GM12878 (cell line): ENCODE measurements around the gene GNG13. TPM values are rescaled to one million over a fixed set of nuclear protein-coding genes. Genes with fewer than 3 reads are reported as not detected.

Experiments
- ATAC-seq: fragments of 200-7000 bp; cut with Tn5 transposase; 3 replicates; pipeline ENCODE4 v1.9.1; 2020; ENCODE audit warnings: mild to moderate bottlenecking, moderate library complexity
- BruUV-seq: library from RNA; stranded (reverse); fragments of 400-500 nt; replicated peaks from 2 replicates; lab custom pipeline; 2021; lab: Mats Ljungman, UMichigan
- CTCF ChIA-PET: fragments of 300-600 bp; sonication (Branson Sonifier 250); formaldehyde crosslinking; extraction: SDS; loops from one replicate; lab custom pipeline; 2021; ENCODE audit warnings: inconsistent platforms; lab: Yijun Ruan, JAX
- POLR2A ChIA-PET: fragments of 350-600 bp; formaldehyde crosslinking; extraction: SDS; loops from one replicate; lab custom pipeline; 2021; ENCODE audit warnings: inconsistent platforms; lab: Charles Lee
- RAD21 ChIA-PET: fragments of 300-600 bp; sonication (Branson Sonifier 250); formaldehyde crosslinking; loops from one replicate; lab custom pipeline; 2023; ENCODE audit warnings: antibody characterized with exemption; ENCODE audit not compliant: unreplicated experiment; lab: Charles Lee
- SMC1A ChIA-PET: fragments of 300-600 bp; sonication (Branson Sonifier 250); formaldehyde crosslinking; loops from one replicate; lab custom pipeline; 2023; ENCODE audit not compliant: unreplicated experiment, uncharacterized antibody; lab: Charles Lee
- DNase-seq: peaks from one replicate; pipeline ENCODE4 v3.0.0-alpha.2; 2011; ENCODE audit warnings: low read depth, low spot score
- FAIRE-seq: peaks from 3 replicates; lab custom pipeline; 2011; peaks lifted over from hg19 to GRCh38; lab: Jason Lieb, UNC
- H2AFZ ChIP-seq: 2 replicates; pipeline ENCODE4 v1.6.0; 2011; ENCODE audit warnings: low read depth, low read length, control low read depth; ENCODE audit not compliant: control insufficient read depth
- H3K27ac ChIP-seq: 2 replicates; pipeline ENCODE4 v1.5.1; 2011; ENCODE audit warnings: control low read depth; ENCODE audit not compliant: control insufficient read depth, insufficient read depth
- H3K27me3 ChIP-seq, 2 experiments: replicated peaks in 1 of 2; 2 replicates each; pipeline versions ENCODE4 v1.6.0 to v1.6.1; 2011; ENCODE audit warnings: low read length in 1 of 2; ENCODE audit not compliant: control insufficient read depth in 2 of 2, insufficient read depth in 2 of 2
- H3K36me3 ChIP-seq, 2 experiments: 2 replicates each; pipeline ENCODE4 v1.5.1; 2011; ENCODE audit warnings: low read length in 1 of 2; ENCODE audit not compliant: control insufficient read depth in 2 of 2, insufficient read depth in 2 of 2
- H3K4me1 ChIP-seq: 2 replicates; pipeline ENCODE4 v1.6.1; 2011; ENCODE audit warnings: mild to moderate bottlenecking, low read length, moderate library complexity, mixed read lengths; ENCODE audit not compliant: control insufficient read depth, insufficient read depth
- H3K4me2 ChIP-seq: 2 replicates; pipeline ENCODE4 v1.6.0; 2011; ENCODE audit warnings: control low read depth; ENCODE audit not compliant: control insufficient read depth, insufficient read depth
- H3K4me3 ChIP-seq: fragments of 200-600 bp; sonication (generic); 2 replicates; pipeline ENCODE4 v1.5.1; 2016
- H3K79me2 ChIP-seq: 2 replicates; pipeline ENCODE4 v1.6.0; 2011; ENCODE audit warnings: low read length; ENCODE audit not compliant: control insufficient read depth, insufficient read depth
- H3K9ac ChIP-seq: 2 replicates; pipeline ENCODE4 v1.8.0; 2011; ENCODE audit warnings: low read length, control low read depth, mixed read lengths; ENCODE audit not compliant: control insufficient read depth, insufficient read depth
- H3K9me3 ChIP-seq: replicated peaks from 3 replicates; pipeline ENCODE4 v1.5.1; 2011; ENCODE audit warnings: mild to moderate bottlenecking, low read length; ENCODE audit not compliant: control insufficient read depth, insufficient read depth
- H4K20me1 ChIP-seq: 2 replicates; pipeline ENCODE4 v1.6.0; 2011; ENCODE audit not compliant: control insufficient read depth, insufficient read depth
- ATF3 ChIP-seq: IDR thresholded peaks from 2 replicates; pipeline ENCODE4 v1.6.1; 2011; ENCODE audit warnings: low read depth, mild to moderate bottlenecking, low read length, moderate library complexity, borderline replicate concordance; ENCODE audit errors: extremely low read depth
- CUX1 ChIP-seq: IDR thresholded peaks from 2 replicates; pipeline ENCODE4 v1.6.1; 2012; ENCODE audit warnings: improper control_type of control experiment, low read depth, low read length; ENCODE audit not compliant: insufficient replicate concordance
- HCFC1 ChIP-seq: fragments of 150-350 bp; IDR thresholded peaks from 2 replicates; pipeline ENCODE4 v1.6.1; 2014; ENCODE audit warnings: low read length
- IRF4 ChIP-seq: IDR thresholded peaks from 2 replicates; pipeline ENCODE4 v1.6.1; 2011; ENCODE audit warnings: low read depth, low read length
- JUND ChIP-seq: IDR thresholded peaks from 2 replicates; pipeline ENCODE4 v1.6.1; 2012; ENCODE audit warnings: low read depth, mild to moderate bottlenecking, low read length, improper control_type of control experiment, moderate library complexity
- KLF5 ChIP-seq: fragments of 450-650 bp; IDR thresholded peaks from 2 replicates; pipeline ENCODE4 v1.6.1; 2014; ENCODE audit warnings: mild to moderate bottlenecking; ENCODE audit not compliant: partially characterized antibody
- POLR2A ChIP-seq: IDR thresholded peaks from 2 replicates; pipeline ENCODE4 v1.6.1; 2011; ENCODE audit warnings: low read depth, mild to moderate bottlenecking, low read length
- PRDM15 ChIP-seq: fragments of 450-650 bp; formaldehyde crosslinking; IDR thresholded peaks from 2 replicates; pipeline ENCODE4 v1.4.0; 2020; ENCODE audit warnings: mild to moderate bottlenecking, moderate library complexity
- SMAD1 ChIP-seq: fragments of 450-650 bp; IDR thresholded peaks from 2 replicates; pipeline ENCODE4 v1.6.1; 2018; ENCODE audit warnings: mild to moderate bottlenecking, low read depth; ENCODE audit not compliant: partially characterized antibody
- SREBF1 ChIP-seq: IDR thresholded peaks from 2 replicates; pipeline ENCODE4 v1.6.1; 2012; ENCODE audit warnings: mild to moderate bottlenecking, low read length
- SREBF2 ChIP-seq: IDR thresholded peaks from 2 replicates; pipeline ENCODE4 v1.6.1; 2012; ENCODE audit warnings: mild to moderate bottlenecking, low read length
- STAT1 ChIP-seq: fragments of 450-650 bp; conservative IDR thresholded peaks from 2 replicates; pipeline ENCODE4 v1.6.1; 2014; ENCODE audit warnings: antibody characterized with exemption, mild to moderate bottlenecking
- SUPT20H ChIP-seq: IDR thresholded peaks from 2 replicates; pipeline ENCODE4 v1.6.1; 2011; ENCODE audit warnings: low read depth, mild to moderate bottlenecking, low read length, moderate library complexity, borderline replicate concordance; ENCODE audit not compliant: control insufficient read depth
- SUZ12 ChIP-seq: fragments of 200-600 bp; sonication (generic); IDR thresholded peaks from one replicate; pipeline ENCODE4 v1.6.1; 2018; ENCODE audit warnings: antibody characterized with exemption, mild to moderate bottlenecking; ENCODE audit not compliant: unreplicated experiment
- USF1 ChIP-seq: IDR thresholded peaks from 2 replicates; pipeline ENCODE4 v1.6.1; 2011; ENCODE audit warnings: borderline replicate concordance, low read depth, mild to moderate bottlenecking, moderate library complexity, mixed read lengths, low read length; ENCODE audit not compliant: insufficient read depth; ENCODE audit errors: extremely low read length
- ZSCAN29 ChIP-seq: fragments of 450-650 bp; IDR thresholded peaks from 2 replicates; pipeline ENCODE4 v1.6.1; 2017; ENCODE audit warnings: mild to moderate bottlenecking, moderate library complexity
- WGBS: methylation state at CpG from one replicate; pipeline ENCODE4 v1.1.6; 2016; ENCODE audit warnings: low lambda C conversion rate; ENCODE audit not compliant: insufficient replicate concordance, insufficient coverage; ENCODE audit errors: missing lambda C conversion rate; 5-methylcytosine and 5-hydroxymethylcytosine counted together
- in situ Hi-C: fragments of 300-500 bp; cut with MboI; formaldehyde crosslinking; loops from 9 replicates; pipeline ENCODE4 v1.14.3; 2018; ENCODE audit warnings: mixed read lengths
- intact Hi-C: fragments of 100-400 bp; cut with micrococcal nuclease; formaldehyde crosslinking; loops from one replicate; pipeline ENCODE4 v1.14.2; 2022; ENCODE audit not compliant: unreplicated experiment
- polyA plus RNA-seq, 11 experiments: library from polyadenylated mRNA; depleted of rRNA in 4 of 11; unstranded in 6 of 11; stranded (reverse) in 5 of 11; fragments of >200 nt; fragmentation: Nextera tagmentation in 4 of 11; fragmentation: Illumina TruSeq in 1 of 11; extraction: Ambion mirVana in 4 of 11; extraction: Trizol in 1 of 11; gene quantifications; 1 replicate in 1 of 11; 2 replicates in 10 of 11; pipeline versions ENCODE4 v1.2.1 to v1.2.3, GENCODE V29; 2011 to 2016; ENCODE audit warnings: inconsistent platforms in 2 of 11, missing spikeins in 2 of 11, low read depth in 1 of 11
- total RNA-seq, 4 experiments: library from RNA; depleted of rRNA in 3 of 4; stranded (reverse); fragments of >200 nt in 3 of 4; fragmentation: Illumina TruSeq in 1 of 4; extraction: Trizol in 1 of 4; gene quantifications; 2 replicates each; pipeline versions ENCODE4 v1.2.1 to v1.2.3, GENCODE V29; 2013 to 2021

GNG13 gene
- total and polyA plus RNA-seq, 10 of the 15 experiments (the other 5 are each of a cell fraction or from before 2014, with no cell fraction given), result not detected

DNA sequence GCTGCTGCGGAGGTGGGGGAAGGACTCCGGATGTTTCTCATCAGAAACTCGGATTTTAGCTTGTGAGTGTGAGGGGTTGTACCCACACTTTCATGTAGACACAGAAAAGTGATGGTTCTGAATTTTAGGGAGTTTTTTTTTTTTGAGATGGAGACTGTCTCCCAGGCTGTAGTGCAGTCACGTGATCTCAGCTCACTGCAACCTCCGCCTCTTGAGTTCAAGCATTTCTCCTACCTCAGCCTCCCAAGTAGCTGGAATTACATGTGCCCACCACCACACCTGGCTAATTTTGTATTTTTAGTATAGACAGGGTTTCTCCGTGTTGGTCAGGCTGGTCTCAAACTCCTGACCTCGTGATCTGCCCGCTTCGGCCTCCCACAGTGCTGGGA is 22.4 kb upstream of the GNG13 start:
- in situ Hi-C loops (no loop called here), intact Hi-C loops (no loop called here)
- 50% methylated on average over 9 of the region's 9 CpGs for WGBS
- no peak for TF ChIP-seq POLR2A
- no peak for TF ChIP-seq USF1
- TF ChIP-seq JUND, result no peak
- TF ChIP-seq SUPT20H, result no peak
- no peak for TF ChIP-seq CUX1
- no peak for TF ChIP-seq IRF4
- no peak for TF ChIP-seq ZSCAN29
- no peak for TF ChIP-seq KLF5
- TF ChIP-seq PRDM15 (CRISPR knock-in tag), result no peak
- no peak for TF ChIP-seq HCFC1
- no peak for TF ChIP-seq ATF3
- TF ChIP-seq SREBF2, result no peak
- no peak for TF ChIP-seq SREBF1
- TF ChIP-seq SMAD1, result no peak
- no peak for TF ChIP-seq STAT1
- no peak for TF ChIP-seq SUZ12

More for the DNA sequence above, 22.4 kb upstream of the GNG13 start:
- H3K79me2 ChIP-seq, result no peaks in the 10 kb centered on the region
- H3K9me3 ChIP-seq, result no peaks in the 10 kb centered on the region; the same call in 2 of the 3 replicates
- H3K27ac ChIP-seq, result no peak overlapping the region
- no peak overlapping the region for H3K4me2 ChIP-seq
- ATAC-seq, result no peak
- RAD21 ChIA-PET, result no interaction called here
- H4K20me1 ChIP-seq, result no peaks in the 10 kb centered on the region
- no peak overlapping the region for H3K9ac ChIP-seq
- H3K4me1 ChIP-seq, result no peaks in the 10 kb centered on the region
- no peak for FAIRE-seq
- no peak overlapping the region for H3K4me3 ChIP-seq
- CTCF ChIA-PET, result no interaction called here
- H3K36me3 ChIP-seq, result no peaks in the 10 kb centered on the region
- BruUV-seq, result no TSS peak
- no peak for DNase-seq
- H2AFZ ChIP-seq, result no peak overlapping the region
- SMC1A ChIA-PET, result no interaction called here
- POLR2A ChIA-PET, result no interaction called here
- no peaks in the 10 kb centered on the region for H3K27me3 ChIP-seq
